ENCODE measurements around the gene SH3GL3. TPM values are rescaled to one million over a fixed set of nuclear protein-coding genes. Genes with fewer than 3 reads are reported as not detected.
A peak's percentile ranks its signal among the peaks of the same experiment; 100 is the strongest.

The SH3GL3 gene
- total RNA-seq, 1 donor from 2014 or later = 9.5 TPM

DNA sequence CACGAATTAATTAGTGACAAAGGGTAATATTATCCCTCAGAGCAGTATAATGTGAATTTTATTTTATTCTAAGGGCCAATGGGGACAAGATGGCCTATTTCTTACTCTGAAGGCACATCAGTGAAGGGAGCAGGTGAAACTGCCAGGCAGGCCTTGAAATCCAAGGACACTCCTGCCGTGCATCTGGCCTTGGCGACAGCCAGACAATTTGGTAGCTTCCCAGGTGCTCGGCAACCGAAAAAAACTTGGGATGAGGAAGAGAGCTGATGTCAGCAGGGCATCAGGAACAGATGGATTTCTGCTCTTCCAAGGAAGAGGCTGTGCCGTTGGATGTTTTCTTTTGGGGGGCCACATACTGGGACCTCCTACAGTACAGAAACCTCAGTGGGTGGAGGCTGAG lies 123.6 kb downstream of the SH3GL3 start:
- no peak for DNase-seq

DNA sequence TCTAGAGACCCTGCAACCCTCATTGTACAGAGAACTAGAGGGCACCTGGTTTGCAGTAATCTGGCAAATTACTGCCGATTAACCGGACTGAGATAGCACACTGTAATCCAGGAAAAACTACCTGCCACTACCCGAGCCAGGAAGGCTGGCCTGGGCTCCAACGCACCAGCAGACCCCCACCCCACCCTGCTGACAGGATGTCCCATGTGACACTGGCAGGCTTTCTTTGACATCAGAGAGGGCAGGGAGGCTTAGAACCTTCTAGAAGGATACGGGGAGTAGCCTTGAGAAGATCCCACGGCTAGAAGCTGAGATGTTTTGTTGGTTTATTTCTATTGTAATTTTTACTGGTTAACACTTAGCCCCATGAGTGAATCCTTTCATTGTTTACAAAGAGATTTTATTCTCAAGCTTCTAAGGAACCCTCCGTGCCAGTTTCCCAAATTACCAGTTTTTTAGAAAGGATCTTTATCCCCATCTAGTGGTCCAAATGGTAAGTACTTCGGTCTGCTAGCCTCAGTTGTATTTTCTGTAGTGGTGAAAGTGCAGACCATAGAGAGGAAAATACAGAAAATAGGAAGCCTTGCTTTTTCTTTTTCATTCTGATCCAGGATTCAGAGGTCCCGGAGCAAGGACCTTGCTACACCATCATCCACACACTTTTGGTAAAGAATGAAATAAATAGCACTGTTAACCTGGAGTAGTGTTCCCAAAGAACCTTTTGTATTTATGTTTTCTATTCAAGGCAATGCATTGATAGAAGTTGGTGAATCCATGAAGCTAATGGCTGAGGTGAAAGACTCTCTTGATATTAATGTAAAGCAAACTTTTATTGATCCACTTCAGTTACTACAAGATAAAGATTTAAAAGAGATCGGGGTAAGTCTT lies 124.9 kb downstream of the SH3GL3 start:
- peak; percentile 52 for DNase-seq

DNA sequence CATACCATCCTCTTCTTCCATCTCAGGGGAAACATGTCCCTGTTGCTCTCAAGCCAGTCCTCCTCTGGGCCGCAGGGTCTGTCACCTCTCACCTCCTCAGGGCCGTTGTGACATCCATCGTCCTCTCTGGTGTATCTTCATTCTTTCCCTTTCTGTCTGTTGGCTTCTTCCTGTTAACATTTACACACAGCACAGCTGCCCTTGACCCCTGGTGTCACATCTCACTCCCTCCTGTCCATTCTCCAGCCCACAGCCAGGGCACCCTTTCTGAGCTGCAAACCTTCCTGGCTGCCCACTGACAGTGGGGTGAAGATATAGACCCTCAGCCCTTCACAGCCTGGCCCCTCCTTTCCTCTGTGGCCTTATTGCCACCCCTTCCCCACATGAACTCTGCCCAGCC lies 127.2 kb downstream of the SH3GL3 start:
- DNase-seq = no peak

DNA sequence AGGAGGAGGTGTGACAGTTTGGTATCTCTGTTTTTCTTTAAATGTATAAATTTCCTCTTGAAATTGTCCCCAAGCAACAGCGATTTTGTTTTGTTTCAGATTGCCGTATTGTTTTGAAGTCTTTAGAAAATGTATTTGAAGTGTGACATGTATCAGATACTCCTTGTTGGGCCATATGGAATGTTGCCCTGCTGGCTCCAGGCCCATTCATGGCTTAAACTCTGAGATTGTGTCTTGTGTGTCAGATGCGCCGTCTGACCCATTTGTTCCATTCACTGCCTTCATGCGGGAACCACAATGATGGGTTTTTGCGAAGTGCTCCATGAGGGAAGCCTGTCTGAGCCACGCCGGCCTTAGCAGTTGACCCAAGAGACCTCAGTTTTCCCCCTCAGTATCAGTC lies 131.6 kb downstream of the SH3GL3 start:
- DNase-seq = no peak

DNA sequence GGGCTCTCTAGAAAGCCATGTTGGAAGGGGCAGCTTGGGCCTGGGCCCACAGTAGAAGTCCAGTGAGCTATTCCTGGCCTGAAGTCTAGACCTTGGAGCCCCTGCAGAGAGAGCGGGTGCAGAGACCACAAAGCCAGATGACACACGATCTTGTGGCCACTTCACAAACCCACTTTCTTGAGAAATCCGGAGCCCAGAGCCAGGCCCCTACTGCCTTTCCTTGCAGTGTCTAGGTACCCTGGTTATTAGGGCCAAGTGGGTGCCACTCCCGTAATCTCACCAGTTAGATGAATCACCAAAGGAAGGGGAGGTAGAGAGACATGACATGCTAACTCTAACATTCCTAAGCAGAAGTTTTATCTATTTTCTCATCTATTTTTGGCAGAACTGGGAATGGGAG lies 134.2 kb downstream of the SH3GL3 start:
- no peak for DNase-seq

DNA sequence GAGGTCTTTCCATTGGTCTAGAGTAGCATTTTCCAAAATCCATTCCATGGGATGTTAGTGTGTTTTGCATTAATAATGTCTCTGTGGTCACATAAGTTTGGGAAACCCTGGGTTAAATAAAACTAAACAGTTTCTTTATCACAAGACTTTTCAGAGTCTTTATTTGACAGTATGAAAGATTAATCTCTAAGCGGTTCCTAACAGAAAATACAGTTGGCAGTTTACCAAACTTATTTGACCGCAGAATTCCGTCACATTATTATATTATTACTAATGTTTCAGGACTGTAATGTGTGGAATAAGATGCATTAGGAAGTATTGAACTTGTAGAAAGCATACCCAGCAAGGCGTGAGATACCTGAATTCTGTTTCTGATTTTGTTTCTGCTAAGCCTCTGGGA lies 135.2 kb downstream of the SH3GL3 start:
- no peak for DNase-seq

DNA sequence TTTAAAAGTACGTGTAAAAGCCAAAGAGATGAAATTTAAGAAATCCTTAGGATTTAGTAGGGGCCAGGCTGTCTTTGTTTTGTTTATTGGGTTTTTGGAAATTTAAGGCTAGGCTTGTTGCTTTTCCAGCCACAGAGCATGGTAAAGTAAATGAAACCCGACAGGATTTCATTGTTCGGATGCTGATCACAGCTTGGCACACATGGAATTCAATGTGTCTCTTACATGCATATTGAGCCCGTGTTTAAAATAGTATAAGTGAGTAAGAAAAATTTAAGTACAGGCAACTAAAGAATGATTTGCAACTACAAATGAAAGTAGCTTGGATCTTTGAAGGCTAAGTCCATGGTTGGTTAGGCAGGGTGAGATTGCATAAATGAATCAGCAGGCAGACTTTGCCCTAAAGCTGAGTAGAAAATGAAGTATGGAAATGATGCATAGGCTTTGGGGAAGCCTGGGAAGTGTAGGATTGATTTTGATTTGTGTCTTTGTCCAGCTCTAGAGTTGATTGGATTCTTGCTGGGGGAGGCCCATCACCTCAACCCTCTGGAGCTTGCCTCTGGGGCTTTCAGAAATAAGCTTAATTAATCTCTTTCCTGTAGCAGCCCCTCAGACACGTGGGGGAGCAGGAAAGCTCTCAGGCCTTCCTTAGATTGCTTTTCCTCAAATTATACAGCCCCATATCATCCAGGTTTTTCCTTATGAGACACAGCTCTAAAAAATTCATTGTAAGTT lies 138.6 kb downstream of the SH3GL3 start:
- DNase-seq = no peak

DNA sequence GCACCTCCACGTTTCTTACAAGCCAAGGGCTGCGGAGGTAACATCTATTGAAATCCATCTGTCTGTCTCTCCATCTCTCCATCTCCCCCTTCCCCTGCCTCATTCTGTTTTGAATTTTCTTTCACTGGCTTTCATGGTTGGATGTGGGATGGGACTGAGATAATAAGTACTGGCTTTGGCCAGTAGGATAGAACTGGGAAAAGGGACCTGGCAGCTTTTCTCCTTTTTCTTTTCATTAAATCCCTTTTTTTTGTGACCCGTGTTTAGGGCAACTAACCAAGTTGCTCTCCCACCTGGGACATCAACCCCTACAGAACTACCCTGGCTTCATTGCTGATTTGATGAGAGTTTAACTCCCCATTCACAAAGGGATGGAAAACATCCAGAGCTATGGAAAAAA lies 139.9 kb downstream of the SH3GL3 start:
- peak; percentile 28 for DNase-seq

DNA sequence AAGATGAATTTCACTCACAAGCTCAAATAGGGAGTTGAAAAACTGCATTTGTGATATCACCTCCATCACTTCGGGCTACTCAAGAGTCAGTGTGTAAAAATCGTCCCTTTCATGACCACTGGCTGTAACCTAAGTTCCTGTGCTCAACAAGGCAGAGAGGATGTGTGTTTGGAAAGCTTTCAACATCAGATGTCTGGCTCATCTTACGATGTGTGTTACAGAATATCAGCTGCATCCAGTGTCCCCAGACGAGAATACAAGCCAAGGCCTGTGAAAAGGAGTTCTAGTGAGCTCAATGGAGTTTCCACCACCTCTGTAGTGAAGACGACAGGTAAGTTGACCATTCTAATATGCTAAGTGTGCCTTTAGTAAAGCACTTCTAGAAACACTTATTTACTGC lies 141.3 kb downstream of the SH3GL3 start:
- DNase-seq = no peak

DNA sequence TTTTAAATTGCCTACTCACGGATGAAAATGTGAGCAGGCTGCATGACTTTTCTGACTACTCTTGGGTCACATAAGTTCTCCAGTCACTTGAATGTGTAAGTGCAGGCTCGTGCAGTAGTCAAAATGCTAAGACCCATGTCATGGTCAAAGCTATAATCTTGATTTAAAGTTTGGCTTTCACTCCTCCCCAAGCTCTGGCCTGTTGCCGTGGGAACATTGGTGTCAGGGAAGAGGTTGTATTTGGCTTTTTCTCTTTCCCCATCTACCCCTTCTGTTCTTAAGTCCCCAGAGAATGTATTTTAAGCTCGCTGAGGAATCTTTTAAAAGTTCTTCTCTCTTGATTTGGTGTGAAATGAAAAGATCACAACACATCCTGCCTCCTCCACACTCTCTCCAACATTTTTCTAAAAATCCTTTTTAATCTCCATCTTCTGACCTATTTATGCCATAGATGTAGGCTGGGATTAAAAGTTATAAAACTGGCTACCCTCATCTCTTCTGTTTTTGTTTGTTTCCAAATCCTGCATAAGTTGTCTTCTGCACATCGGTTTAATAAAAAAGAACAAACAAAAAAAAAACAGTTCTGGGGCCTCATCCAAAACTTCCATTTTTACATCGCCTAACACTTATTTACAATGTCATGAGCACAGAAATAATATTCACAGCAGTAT lies 145.4 kb downstream of the SH3GL3 start:
- peak; percentile 10 for DNase-seq

DNA sequence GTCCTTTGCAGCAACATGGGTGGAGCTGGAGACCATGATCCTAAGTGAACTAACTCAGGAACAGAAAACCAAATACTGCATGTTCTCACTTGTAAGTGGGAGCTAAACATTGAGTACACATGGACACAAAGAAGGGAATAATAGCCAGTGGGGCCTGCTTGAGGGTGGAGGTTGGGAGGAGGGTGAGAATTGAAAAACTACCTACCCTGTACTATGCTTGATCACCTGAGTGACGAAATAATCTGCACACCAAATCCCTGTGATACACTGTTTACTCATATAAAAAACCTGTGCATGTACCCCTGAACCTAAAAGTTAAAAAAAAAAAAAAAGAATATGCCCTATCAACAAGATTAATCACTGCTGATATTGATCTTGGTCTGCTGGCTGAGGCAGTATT lies 148.1 kb downstream of the SH3GL3 start:
- no peak for DNase-seq

DNA sequence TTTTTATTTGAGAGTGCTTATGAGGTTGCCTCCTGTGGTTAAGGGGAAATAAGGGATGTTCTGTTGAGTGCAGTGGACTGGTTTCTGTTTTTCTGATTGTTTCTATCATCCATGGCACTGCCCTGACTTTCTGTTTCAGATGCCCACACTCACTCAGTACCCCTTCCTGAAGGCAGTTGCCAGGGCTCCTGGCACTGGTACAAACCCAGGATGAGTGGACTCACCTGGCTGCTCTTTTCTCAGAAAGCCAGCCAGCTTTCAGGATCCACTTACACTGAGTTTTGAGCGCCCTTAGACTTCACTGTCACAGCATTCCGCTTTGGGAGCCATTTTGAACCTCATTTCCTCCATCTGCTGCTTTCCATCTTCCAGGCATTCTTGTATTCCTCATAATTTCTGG lies 150.9 kb downstream of the SH3GL3 start:
- no peak for DNase-seq

DNA sequence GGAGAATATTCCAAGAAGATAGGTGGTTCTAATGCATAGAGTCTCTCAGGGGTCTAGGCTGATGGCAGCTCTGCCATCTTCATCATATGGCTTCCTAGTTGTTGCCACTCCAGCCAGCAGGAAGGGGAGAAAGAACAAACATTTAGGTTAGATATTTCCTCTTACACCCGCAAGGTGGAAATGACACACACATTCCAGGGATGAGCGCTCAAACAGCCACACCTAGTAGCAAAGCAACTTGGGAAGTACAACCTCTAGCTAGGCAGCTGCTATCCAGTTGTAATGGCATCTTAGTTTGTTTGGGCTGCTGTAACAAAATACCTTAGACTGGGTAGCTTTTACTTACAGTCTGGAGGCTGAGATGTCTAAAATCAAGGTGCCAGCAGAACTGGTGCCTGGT lies 154.9 kb downstream of the SH3GL3 start:
- no peak for DNase-seq

DNA sequence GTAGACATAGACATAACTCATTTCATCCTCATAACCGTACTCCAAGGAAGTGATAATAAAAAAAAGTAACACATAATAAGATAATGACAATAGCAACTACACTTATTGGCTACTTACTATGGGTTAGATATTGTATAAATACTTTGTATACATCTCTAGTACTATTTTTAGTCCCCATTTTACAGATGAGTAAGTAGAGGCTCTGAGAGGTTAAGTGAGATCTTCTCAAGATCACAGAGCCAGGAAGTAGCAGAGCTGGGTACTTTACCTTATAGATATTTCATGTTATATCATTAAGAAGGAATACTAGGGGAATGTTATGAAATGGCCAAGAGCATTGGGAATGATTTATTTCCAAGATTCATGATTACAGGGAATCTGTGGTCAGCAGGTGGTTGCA lies 157.4 kb downstream of the SH3GL3 start:
- no peak for DNase-seq

DNA sequence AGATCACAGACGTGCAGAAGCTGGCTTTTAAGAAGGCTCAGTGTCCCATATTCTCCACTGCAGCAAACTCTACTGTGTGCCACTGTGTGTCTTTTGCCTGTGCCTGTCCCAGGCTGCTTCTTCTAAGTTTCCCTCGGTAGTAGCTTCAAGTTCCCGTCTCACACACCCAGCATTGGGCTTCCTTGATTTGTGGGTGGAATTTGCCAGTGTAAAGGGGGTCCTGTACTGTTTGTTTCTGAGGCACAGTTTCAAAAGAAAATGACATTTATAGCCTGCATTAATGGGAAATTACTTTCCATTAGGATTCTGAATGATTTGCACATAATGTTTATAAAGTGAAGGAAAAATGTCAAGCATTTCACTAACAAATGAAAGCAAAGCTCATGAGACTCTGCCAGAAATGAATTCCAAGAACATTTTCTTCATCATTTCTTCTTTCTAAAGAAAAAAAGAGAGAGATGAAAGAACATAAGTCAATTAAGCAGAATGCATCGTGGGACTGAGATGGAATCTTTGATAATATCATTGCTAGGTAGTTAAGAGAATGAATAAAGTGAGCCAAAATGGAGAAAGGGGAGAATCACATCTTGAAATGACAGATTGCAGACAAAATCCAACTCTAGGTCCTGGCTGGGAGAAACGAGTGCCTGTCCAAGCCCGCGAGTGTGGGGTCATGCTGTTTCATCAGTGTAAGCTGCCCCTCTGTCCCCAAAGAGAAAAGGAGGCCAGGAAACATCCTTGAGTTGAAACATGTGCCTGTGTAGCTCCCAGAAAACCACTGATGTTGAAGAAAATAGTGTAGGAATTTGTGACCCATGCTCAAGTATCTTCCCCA lies 158.2 kb downstream of the SH3GL3 start:
- peak; percentile 52 for DNase-seq

DNA sequence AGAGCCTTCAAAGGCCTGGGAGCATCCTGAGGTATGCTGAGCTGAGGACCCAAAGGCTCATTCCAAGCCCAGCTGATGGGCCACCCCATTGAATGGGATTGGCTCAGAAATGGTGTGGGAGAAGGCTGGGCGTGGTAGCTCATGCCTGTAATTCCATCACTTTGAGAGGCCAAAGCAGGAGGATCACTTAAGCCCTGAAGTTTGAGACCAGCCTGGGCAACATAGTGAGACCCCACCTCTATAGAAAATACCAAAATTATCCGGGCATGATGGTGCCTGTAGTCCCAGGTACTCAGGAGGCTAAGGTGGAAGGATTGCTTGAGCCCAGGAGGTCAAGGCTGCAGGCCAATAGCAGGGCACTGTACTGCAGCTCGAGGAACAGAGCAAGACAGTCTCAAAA lies 163.0 kb downstream of the SH3GL3 start:
- DNase-seq = no peak

DNA sequence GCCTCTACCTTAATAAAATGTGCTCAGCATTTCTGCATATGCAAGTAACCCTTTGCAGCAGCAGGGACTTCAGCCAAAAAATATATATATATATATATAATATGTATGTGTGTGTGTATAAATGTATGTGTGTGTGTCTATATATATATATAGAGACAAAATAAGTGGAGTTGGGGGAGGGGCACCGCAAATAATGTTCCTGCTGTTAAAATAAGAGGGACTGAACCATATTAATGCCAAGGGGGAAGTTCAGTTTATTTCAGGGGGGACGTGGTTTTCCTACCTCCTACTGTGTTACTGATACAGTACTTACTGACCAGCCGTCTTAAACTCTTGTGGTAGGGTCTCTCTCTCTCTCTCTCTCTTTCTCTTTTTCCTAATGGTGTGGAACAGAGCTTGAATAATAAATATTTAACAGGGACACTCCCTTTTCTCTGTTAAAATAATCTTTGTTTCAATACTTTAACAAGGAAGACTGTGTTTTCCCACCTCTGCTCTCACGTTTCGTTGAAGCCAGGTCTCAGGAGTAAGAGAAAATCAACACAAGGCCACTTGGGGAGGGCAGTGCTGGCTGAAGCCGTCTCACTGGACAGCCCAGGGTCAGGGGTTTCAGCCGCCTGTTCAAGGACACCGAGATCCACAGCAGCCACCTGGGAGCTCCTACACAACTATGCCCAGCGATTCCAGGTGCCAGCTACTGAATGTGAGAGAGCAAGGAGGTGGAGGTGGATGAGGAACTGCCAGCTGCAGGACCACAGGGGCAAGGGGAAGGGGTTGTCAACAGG lies 164.0 kb downstream of the SH3GL3 start:
- no peak for DNase-seq

DNA sequence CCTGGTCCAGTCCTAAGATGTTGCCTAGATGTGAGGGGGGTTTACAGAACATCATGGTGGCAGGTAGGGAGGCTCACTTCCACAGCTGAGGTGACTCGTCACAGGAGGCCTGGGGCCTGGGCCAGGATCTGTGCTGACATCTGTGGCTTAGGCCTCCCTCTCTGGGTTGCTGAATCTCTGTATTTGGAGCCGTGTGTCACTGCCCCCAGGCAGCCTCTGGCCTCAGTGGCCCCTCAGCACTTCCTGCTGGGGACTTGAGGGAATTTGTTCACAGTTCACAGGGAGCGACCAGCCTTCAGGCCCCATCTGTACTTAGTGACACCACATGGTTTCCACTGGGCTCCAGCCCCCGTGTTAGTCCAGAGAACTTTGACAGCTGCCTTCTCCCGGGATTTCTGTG lies 165.1 kb downstream of the SH3GL3 start:
- DNase-seq = no peak

DNA sequence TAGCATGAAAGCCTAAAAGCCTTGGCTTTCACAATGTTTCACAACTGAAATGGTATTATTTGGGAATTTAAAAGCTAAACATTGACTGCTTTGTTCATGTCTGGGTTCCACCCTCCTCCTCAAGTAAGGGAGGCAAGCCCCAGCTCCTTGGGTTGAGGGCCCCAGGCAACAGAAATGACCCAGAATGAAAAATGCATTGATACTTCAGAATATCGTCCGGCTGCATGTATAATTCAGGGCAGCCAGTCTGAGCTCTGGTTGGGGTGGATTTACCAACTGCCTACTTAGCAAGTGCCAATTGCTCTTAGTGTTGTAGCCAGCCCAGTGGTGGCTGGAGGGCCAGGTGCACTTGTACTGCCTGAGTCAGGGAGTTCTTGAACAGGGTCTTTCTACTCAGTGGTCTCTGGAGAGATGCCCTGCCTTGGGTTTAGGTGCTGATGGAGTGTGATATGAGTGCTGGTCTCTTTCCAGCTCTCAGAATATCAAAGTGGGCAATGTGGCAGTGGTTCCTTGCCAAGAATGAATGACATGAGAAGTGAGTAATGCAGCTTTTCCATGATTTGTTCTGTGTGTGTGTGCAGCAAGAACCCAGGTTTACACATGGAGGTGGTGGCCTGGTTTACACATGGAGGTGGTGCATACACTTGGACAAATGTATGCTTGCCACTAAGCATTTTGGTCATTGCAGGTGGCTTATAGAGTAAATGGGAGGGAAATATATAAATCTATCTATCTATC lies 165.9 kb downstream of the SH3GL3 start:
- DNase-seq = no peak

DNA sequence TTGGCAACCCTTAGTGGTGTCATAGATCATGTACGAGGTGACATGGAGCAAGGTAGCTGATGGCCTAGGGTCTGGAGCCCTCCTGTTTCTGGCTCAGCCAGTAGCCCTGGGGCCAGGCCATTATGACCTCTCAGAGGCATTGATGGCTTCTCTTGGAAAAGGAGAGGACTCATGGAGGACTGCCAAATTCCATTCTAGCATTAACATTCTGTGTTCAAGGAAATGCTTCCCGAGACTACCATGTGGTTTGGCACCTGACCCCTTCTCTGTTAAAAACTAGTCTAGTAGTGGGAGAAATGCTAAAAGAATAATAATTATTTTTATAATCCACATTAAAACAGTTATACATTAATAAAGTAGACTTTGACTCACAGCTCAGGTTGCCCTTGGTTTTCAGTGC lies 166.6 kb downstream of the SH3GL3 start:
- DNase-seq = no peak

DNA sequence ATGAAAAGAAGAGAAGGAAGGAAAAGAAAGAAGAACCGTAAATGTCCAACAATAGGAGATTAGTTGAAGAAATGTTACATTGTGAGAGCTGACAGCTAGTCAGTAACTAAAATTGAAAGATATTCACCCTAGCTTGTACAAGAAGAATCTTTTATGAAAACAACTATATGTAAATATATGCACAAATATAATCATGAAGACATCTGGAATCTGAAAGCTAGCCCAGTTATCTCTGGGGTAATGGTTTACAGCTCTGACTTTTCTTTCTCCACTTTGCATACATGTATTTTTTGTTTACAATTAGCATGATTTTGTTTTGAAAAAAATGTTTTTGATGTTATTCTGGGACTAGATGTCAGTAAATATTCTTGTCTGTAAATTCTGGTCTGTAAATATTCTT lies 169.7 kb downstream of the SH3GL3 start:
- no peak for DNase-seq

All from skin of body (tissue), 2 donors.